GM19395 (cell line): Measurements from ENCODE around the gene GPR137.

Experiments used
- ATAC-seq: cut with Tn5 transposase; IDR thresholded peaks from one replicate; pipeline ENCODE4 v1.9.1; 2021; ENCODE audit warnings: mild to moderate bottlenecking, moderate library complexity; ENCODE audit not compliant: unreplicated experiment

GPR137 gene

GRCh38 chr11:64284048-64284961 lies 1.3 kb upstream of the GPR137 start, which contains the start of gene BAD:
Gene BAD, minus strand, starts transcription at chr11:64284665. Its CDS starts 297 bp downstream, at chr11:64284368.
- peak; percentile 74 for ATAC-seq

GRCh38 chr11:64285885-64286800 lies 495 bp downstream of the GPR137 start:
- no peak for ATAC-seq

GRCh38 chr11:64286801-64287159 lies 1.1 kb downstream of the GPR137 start:
- ATAC-seq, result no peak

DNA sequence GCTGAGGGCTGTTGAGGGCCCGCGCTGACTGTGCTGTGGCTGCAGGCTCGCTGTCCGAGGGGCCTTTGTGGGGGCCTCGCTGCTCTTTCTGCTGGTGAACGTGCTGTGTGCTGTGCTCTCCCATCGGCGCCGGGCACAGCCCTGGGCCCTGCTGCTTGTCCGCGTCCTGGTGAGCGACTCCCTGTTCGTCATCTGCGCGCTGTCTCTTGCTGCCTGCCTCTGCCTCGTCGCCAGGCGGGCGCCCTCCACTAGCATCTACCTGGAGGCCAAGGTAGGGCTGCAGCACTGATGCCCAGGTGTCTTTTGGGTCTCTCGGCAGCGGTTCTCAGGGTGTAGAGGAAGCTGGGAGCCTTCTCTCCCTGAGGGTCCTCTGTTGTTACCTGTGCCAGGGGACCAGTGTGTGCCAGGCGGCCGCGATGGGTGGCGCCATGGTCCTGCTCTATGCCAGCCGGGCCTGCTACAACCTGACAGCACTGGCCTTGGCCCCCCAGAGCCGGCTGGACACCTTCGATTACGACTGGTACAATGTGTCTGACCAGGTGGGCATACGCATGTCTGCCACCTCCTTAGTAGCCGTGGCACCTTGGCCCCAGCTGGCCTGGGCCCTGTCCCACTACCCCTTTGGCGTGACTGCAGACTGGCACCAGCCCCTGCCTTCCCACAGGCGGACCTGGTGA lies 2.2 kb downstream of the GPR137 start:
- no peak for ATAC-seq

GRCh38 chr11:64288353-64288750 lies 2.7 kb downstream of the GPR137 start:
- no peak for ATAC-seq

- no peak for ATAC-seq
Observed at GRCh38 chr11:64289002-64289564, 3.4 kb downstream of the GPR137 start.

DNA sequence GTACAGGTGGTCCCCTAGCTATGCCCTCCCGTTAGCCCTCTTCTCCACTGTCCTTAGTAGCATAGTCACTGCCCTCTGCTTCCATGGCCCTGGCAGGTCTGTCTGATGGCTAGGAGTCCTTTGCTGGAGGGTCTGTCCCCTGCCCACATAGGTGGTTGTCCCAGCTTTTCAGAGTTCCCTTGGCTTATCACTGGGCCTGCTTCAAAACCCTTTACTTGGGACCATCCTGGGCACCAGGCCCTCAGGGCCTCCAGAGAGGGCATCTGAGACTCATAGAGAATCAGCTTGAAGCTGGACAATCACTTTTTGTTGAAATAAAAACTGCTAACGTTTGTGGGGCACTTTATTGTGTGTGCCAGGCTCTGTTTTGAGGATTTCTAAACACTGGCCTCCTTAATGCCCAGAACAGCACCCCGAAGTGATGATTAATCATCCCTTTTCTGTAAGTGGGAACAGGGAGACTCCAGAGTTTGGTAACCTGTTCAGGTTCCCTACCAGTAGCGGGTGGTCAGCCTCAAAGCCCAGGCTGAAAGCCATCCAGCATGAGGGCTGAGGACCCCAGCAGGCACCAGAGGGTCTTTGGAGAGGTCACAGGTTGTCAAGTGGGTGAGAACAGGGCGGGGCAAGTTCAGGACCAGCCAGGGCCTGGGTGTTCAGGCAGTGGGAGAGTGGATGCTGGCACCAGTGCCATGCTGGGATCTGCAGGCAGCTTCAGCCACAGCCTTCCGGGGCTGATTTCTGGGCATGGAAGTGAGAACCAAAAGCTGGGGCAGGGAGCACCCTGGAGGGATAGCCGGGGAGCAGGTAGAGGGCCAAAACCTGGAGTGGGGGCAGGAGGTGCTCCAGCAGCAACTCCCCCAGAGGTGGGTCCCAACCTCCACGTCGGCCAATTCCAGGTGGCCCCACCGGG lies 5.0 kb downstream of the GPR137 start:
- ATAC-seq, result no peak

- no peak for ATAC-seq
Observed at GRCh38 chr11:64291262-64291751, 5.7 kb downstream of the GPR137 start, which contains the start of gene KCNK4. Gene KCNK4, plus strand, starts transcription at chr11:64291302. Its CDS starts 1,717 bp downstream, at chr11:64293019.

DNA sequence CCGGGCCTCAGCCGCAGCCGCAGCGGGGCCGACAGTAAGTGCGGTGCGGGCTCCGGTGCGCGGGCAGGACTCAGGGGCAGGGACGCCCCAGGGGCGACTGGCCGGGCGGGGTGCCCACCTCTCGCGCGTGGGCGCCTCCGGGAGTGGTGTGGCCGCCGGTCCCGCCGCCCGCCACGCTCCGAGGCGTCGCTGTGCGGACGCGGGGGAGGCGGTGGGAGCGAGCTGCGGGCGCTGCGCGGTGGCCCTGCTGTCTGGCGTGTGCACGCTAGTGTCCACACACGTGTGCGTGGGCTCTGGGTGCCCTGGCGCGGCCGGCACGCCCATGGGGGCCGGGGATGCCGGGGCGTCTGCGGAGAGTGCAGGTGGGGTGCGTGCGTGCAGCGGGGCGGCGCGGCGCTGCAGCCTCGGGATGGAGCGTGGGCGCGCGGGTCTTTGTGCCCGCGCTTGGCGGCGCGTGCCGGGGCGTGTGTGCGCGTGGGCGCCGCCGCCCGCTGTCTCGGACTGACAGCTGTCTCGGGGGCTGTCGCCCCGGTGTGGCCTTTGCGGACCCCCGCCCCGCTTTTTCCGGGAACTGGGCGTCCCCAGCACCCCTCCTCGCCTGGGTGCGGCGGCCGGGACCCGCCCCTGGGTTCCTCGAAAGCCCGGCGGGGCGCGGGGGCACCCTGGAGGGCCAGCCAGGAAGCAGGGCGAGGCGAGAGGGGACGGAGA lies 6.3 kb downstream of the GPR137 start:
- no peak for ATAC-seq

- ATAC-seq, result no peak
Observed at GRCh38 chr11:64292460-64293254, 7.0 kb downstream of the GPR137 start.

DNA sequence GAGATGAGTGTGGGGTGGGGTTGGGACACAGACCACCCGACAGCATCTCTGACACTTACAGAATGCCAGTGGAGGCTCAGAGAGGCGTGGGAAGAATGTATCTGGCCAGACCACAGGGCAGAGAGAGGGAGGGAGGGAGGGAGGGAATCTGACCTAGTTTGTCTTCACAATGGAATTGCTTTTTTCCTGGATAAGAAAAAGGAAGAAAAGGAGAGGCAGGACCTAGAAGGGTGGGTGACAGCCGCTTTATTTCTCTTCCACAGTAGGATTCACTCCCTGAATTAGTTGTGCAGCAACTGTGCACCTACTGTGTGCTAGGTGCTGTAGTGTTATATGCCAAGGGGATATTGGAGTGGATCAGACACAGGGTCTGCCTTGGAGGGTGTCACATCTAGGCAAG lies 9.1 kb downstream of the GPR137 start:
- ATAC-seq, result no peak

GRCh38 chr11:64295760-64296159 lies 10.1 kb downstream of the GPR137 start:
- no peak for ATAC-seq

GRCh38 chr11:64296236-64296635 lies 10.6 kb downstream of the GPR137 start:
- ATAC-seq, result no peak

DNA sequence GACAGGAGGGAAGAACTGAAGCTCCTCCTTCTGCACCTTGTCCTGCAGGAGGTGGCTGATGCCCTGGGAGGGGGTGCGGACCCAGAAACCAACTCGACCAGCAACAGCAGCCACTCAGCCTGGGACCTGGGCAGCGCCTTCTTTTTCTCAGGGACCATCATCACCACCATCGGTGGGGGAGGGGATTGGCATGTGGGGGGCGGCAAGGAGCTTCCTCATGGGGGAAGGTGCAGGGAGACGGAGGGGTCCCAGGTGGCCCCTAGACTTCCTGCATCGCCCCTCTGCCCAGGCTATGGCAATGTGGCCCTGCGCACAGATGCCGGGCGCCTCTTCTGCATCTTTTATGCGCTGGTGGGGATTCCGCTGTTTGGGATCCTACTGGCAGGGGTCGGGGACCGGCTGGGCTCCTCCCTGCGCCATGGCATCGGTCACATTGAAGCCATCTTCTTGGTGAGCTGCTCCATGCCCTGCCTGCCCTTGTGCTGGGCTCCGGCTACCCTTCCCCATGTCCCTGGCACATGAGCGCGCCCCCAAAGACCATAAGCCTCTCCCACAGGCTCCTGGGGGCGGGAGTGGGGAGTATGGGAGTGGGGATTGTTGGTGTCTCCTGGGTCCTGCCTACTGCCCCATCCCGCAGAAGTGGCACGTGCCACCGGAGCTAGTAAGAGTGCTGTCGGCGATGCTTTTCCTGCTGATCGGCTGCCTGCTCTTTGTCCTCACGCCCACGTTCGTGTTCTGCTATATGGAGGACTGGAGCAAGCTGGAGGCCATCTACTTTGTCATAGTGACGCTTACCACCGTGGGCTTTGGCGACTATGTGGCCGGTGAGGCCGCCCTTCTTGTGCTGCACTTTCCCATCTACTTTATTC lies 11.4 kb downstream of the GPR137 start:
- no peak for ATAC-seq

- no peak for ATAC-seq
Observed at GRCh38 chr11:64297699-64298358, 12.2 kb downstream of the GPR137 start.
